Measurements from ENCODE around the gene ZNRD2. TPM values are rescaled to one million over a fixed set of nuclear protein-coding genes. Genes with fewer than 3 reads are reported as not detected.

Gene ZNRD2, protein sequence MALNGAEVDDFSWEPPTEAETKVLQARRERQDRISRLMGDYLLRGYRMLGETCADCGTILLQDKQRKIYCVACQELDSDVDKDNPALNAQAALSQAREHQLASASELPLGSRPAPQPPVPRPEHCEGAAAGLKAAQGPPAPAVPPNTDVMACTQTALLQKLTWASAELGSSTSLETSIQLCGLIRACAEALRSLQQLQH
- 32.0 and 32.6 TPM in 2 replicates for total RNA-seq

DNA sequence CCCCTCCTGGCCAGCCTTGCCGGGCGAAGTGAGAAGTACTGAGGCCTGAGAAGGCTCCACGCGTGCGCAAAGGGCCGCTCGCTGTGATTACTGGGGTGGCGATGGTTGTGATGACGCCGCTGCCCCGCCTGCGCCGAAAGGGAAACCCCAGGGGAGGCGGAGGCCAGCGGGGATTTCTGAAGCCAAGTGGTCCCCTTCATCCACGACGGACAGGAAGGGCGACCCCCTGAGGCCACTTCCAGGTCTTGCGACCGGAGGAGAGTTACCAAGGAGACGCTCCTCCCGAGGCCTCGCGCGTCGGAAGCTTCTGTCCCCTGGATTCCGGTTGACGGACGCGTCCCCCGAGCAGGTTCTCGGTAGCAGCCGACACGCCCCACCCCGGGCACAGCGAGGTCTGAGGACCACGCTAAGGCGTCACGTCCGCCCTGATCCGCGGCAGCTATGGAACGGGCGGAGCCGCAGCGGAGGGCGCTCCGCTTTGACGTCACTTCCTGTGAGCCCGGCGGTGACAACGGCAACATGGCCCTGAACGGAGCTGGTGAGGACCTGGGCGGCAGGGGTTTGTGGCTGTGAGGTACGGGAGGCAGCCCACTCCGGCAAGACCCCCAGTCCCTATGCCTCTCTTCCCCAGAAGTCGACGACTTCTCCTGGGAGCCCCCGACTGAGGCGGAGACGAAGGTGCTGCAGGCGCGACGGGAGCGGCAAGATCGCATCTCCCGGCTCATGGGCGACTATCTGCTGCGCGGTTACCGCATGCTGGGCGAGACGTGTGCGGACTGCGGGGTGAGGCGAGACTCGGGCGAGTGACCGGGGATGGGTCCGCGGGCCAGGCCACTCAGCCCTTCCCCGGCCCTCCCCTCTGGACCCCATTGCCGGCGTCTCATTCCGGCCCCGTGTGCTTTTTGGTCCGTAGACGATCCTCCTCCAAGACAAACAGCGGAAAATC is at the start of gene ZNRD2:
Gene ZNRD2 (plus strand): TSS at position 505 of the 946 bp plus-strand sequence. CDS start 15 bp downstream, at position 520.

GRCh38 chr11:65524741-65525545 is 45.3 kb upstream of the ZNRD2 start, which contains the start of gene SCYL1:
Gene SCYL1 (plus strand): TSS chr11:65525083. CDS start chr11:65525154, 71 bp downstream.

GRCh38 chr11:65558002-65558929 is 12.0 kb upstream of the ZNRD2 start, which contains the start of gene LTBP3:
Gene LTBP3 (minus strand): TSS chr11:65558359. CDS start chr11:65557959, 400 bp downstream.

DNA sequence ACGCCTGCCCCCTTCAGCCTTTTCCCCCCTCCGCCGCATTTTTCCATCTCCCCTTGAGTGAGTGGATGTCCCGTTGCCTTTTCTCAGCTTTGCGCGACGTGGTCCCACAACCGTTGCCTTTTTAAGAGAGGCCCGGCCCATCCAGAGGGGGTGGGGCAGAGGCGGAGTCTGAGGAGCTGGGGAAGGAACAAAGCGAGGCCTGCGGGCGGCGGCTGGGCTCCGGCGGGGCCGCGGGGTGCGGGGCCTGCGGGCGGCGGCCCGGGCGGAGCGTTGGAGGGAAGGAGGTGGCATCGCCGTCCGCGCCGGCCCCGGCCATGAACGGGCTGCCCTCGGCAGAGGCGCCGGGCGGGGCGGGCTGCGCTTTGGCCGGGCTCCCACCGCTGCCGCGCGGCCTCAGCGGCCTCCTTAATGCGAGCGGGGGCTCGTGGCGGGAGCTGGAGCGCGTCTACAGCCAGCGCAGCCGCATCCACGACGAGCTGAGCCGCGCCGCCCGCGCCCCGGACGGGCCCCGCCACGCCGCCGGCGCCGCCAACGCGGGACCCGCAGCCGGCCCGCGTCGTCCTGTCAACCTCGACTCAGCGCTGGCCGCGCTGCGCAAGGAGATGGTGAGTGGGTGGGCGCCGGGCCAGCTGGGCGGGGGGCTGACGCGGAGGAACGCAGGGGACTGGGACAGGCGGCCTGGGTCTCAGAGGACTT is 2.2 kb downstream of the ZNRD2 start, which contains the start of gene FAM89B:
Gene FAM89B (plus strand): TSS at position 183 of the 696 bp plus-strand sequence. CDS start 132 bp downstream, at position 315.

DNA sequence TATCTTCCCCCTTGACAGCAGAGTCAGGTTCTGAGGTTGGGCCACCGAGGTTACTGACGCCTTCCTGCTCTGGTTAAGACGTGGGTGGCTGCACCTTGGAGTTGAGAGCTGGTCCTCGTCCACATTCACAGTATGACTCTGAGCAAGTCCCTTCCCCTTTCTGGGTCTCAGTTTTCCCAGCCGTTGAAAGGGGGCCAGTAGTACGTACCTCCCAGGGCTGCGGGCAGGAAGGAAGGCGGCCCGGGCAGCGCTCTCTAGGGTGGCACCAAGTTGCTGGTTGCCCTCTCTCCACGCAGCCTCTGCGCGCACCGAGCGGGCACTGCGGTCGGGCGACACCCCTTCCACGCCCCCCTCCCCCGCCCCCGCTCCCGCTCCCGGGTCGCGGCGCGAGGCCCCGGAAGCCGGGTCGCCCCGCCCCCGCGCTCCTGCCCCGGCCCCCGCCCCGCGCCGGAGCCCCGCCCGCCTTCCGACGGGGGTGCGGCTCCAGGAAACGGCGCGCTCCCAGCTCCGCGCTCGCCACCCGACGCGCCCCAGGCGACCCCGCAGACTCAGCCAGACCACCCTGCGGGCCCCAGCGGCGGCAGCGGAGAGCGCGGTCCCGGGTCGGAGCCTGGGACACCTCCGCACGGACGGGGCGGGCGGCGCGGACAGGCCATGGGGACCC is 5.4 kb downstream of the ZNRD2 start, which contains the start of gene EHBP1L1:
Gene EHBP1L1 (plus strand): TSS at position 486 of the 664 bp plus-strand sequence. CDS start 250 bp downstream, outside the sequence.

DNA sequence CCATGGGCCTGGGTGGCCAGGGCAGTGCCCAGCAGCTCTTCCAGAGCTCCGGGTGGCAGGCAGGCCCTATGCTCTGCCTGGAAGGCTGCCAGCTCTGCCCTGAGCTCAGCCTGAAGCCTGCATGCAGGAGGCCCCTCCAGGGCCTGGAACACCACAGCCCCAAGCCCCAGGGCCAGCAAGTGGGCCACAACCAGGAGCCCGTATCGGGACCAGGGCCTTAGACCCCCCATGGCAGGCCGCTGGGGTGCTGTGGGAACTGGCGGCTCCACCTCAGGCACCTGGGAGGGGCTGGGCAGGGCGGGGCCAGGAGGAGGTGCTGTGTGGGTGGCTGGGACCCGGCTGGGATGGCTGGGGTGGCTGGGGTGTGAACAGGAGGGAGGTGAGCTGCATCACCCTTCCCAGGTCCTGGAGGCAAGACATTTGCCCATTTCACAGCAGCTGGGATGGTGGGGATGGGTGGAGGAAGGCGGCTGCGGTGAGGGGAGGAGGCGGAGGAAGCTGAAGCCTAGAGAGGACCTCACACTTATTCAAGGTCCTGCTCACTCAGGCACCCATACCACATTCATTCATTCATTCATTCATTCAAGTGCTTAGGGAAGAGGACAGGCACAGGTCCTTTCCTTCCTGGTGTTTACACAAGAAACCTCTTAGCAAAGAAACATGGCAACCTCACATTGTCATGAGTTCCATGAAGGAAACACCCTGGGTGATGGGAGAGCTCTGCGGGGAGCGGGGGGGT is 25.4 kb downstream of the ZNRD2 start, which contains the start of gene KCNK7:
Gene KCNK7 (minus strand): TSS at position 258 of the 739 bp plus-strand sequence. CDS start 28 bp downstream, at position 230.

GRCh38 chr11:65615229-65615949 is 45.1 kb downstream of the ZNRD2 start, which contains the start of gene PCNX3:
Gene PCNX3 (plus strand): TSS chr11:65615776. CDS start chr11:65616312, 536 bp downstream.

Other genes starting within 250 kb of the ZNRD2 start
- 26.5 and 27.7 TPM in 2 replicates for gene DPF2, start 236.6 kb upstream of the ZNRD2 start, total RNA-seq
- gene TIGD3, start 215.7 kb upstream of the ZNRD2 start, total RNA-seq, result 0.14 and 0.18 TPM in 2 replicates
- 1.6 and 1.9 TPM in 2 replicates for gene SLC25A45, start 187.8 kb upstream of the ZNRD2 start, total RNA-seq
- 15.8 and 27.3 TPM in 2 replicates for gene FRMD8, start 183.8 kb upstream of the ZNRD2 start, total RNA-seq
- gene NEAT1, start 147.7 kb upstream of the ZNRD2 start, total RNA-seq, result 155 and 432 TPM in 2 replicates
- 9,122 and 13,115 TPM in 2 replicates for gene MALAT1, start 71.4 kb upstream of the ZNRD2 start, total RNA-seq
- 103 and 123 TPM in 2 replicates for gene SCYL1, start 45.4 kb upstream of the ZNRD2 start, total RNA-seq
- gene LTBP3, start 12.1 kb upstream of the ZNRD2 start, total RNA-seq, result 19.3 and 40.2 TPM in 2 replicates
- 9.1 and 14.3 TPM in 2 replicates for gene FAM89B, start 2.1 kb downstream of the ZNRD2 start, total RNA-seq
- gene EHBP1L1, start 5.6 kb downstream of the ZNRD2 start, total RNA-seq, result 30.4 and 35.2 TPM in 2 replicates
- gene KCNK7, start 25.3 kb downstream of the ZNRD2 start, total RNA-seq, result 0.09 and 0.43 TPM in 2 replicates
- gene MAP3K11, start 43.7 kb downstream of the ZNRD2 start, total RNA-seq, result 13.1 and 16.9 TPM in 2 replicates
- 8.4 and 12.6 TPM in 2 replicates for gene PCNX3, start 45.3 kb downstream of the ZNRD2 start, total RNA-seq
- 8.1 and 13.7 TPM in 2 replicates for gene SIPA1, start 67.6 kb downstream of the ZNRD2 start, total RNA-seq
- 14.1 and 17.9 TPM in 2 replicates for gene RELA, start 92.4 kb downstream of the ZNRD2 start, total RNA-seq
- gene KAT5, start 141.8 kb downstream of the ZNRD2 start, total RNA-seq, result 38.0 and 44.3 TPM in 2 replicates
- gene RNASEH2C, start 150.3 kb downstream of the ZNRD2 start, total RNA-seq, result 34.8 and 39.8 TPM in 2 replicates
- 4.0 and 5.5 TPM in 2 replicates for gene AP5B1, start 210.5 kb downstream of the ZNRD2 start, total RNA-seq
- gene OVOL1, start 216.6 kb downstream of the ZNRD2 start, total RNA-seq, result not detected in 2 replicates